Suprapubic skin (tissue), 3 donors: ENCODE measurements around the gene UBFD1.

ENCODE experiments used
- CTCF ChIP-seq, 2 donors: fragments of 200-600 bp in 1 of 2; fragments of 450-650 bp in 1 of 2; sonication (generic) in 1 of 2; IDR thresholded peaks; one replicate each; pipeline ENCODE4 v1.5.1; 2016 to 2019; ENCODE audit warnings: antibody characterized with exemption in 2 of 2, mild to moderate bottlenecking in 1 of 2, moderate library complexity in 1 of 2
- POLR2A ChIP-seq, 2 donors: fragments of 450-650 bp; IDR thresholded peaks; one replicate each; pipeline ENCODE4 v1.6.1; 2017; ENCODE audit warnings: antibody characterized with exemption in 2 of 2, mild to moderate bottlenecking in 2 of 2, moderate library complexity in 2 of 2

GRCh38 chr16:23607726-23608125 is 50.2 kb downstream of the UBFD1 start:
- TF ChIP-seq CTCF (IDR thresholded peaks at IDR 0.05), result no peak
- TF ChIP-seq POLR2A (IDR thresholded peaks at IDR 0.05), result no peak
